WTC11 (cell line): ENCODE measurements around the gene PNLDC1. TPM values are rescaled to one million over a fixed set of nuclear protein-coding genes. Genes with fewer than 3 reads are reported as not detected.
"Not testable (repeated sequence)": the region's sequence is repeated elsewhere in the genome, so short reads cannot be mapped to it uniquely, and the experiment has no call there.

Experiments
- ATAC-seq: fragments of 200-7000 bp; cut with Tn5 transposase; 2 replicates; pipeline ENCODE4 v1.10.0; 2021; ENCODE audit warnings: mild to moderate bottlenecking, moderate library complexity
- CTCF ChIA-PET: fragments of 300-600 bp; sonication (Branson Sonifier 250); formaldehyde crosslinking; loops from one replicate; lab custom pipeline; 2021; ENCODE audit warnings: antibody characterized with exemption; lab: Charles Lee
- POLR2A ChIA-PET: fragments of 350-600 bp; sonication (Branson Sonifier 250); formaldehyde crosslinking; loops from one replicate; lab custom pipeline; 2021; ENCODE audit warnings: antibody characterized with exemption; lab: Charles Lee
- DNase-seq: peaks from one replicate; pipeline ENCODE4 v3.0.0; 2021; ENCODE audit warnings: low spot score
- H3K27ac Mint-ChIP-seq: 2 replicates; pipeline ENCODE4 v1.8.0; 2021; ENCODE audit warnings: mixed read lengths
- H3K27me3 Mint-ChIP-seq: 2 replicates; pipeline ENCODE4 v1.8.0; 2021; ENCODE audit warnings: low read depth, mild to moderate bottlenecking, moderate library complexity, mixed read lengths
- H3K36me3 Mint-ChIP-seq: 2 replicates; pipeline ENCODE4 v1.8.0; 2021; ENCODE audit warnings: mixed read lengths
- H3K4me1 Mint-ChIP-seq: 2 replicates; pipeline ENCODE4 v1.8.0; 2022; ENCODE audit warnings: mixed read lengths
- H3K4me3 Mint-ChIP-seq: 2 replicates; pipeline ENCODE4 v1.8.0; 2021; ENCODE audit warnings: mild to moderate bottlenecking, moderate library complexity, mixed read lengths
- H3K9me3 Mint-ChIP-seq: 2 replicates; pipeline ENCODE4 v1.8.0; 2021; ENCODE audit warnings: mixed read lengths
- ARID4B ChIP-seq: sonication (generic); formaldehyde crosslinking; IDR thresholded peaks from 2 replicates; pipeline ENCODE4 v1.8.0; 2023; ENCODE audit warnings: missing genetic modification reagents, mild to moderate bottlenecking, borderline replicate concordance
- CBFB ChIP-seq: sonication (generic); formaldehyde crosslinking; IDR thresholded peaks from 2 replicates; pipeline ENCODE4 v1.8.1; 2022; ENCODE audit warnings: mild to moderate bottlenecking, low read depth, missing genetic modification reagents
- EMX1 ChIP-seq: fragments of 250-450 bp; sonication (Bioruptor Pico); IDR thresholded peaks from 2 replicates; pipeline ENCODE4 v1.8.0; 2021; ENCODE audit warnings: mild to moderate bottlenecking
- GTF2I ChIP-seq: fragments of 250-450 bp; sonication (Bioruptor Pico); conservative IDR thresholded peaks from 2 replicates; pipeline ENCODE4 v1.4.0; 2021; ENCODE audit warnings: mild to moderate bottlenecking
- NFE2L1 ChIP-seq: sonication (generic); formaldehyde crosslinking; IDR thresholded peaks from 2 replicates; pipeline ENCODE4 v1.8.1; 2023; ENCODE audit warnings: missing genetic modification reagents
- SOX15 ChIP-seq: fragments of 250-450 bp; sonication (Bioruptor Pico); IDR thresholded peaks from 2 replicates; pipeline ENCODE4 v1.9.0; 2021; ENCODE audit warnings: mild to moderate bottlenecking
- TEAD4 ChIP-seq: sonication (generic); formaldehyde crosslinking; IDR thresholded peaks from 2 replicates; pipeline ENCODE4 v1.8.0; 2022; ENCODE audit warnings: mild to moderate bottlenecking, missing genetic modification reagents
- USF1 ChIP-seq: sonication (generic); formaldehyde crosslinking; IDR thresholded peaks from 2 replicates; pipeline ENCODE4 v1.8.0; 2022; ENCODE audit warnings: mild to moderate bottlenecking, missing genetic modification reagents
- ZNF263 ChIP-seq: sonication (generic); formaldehyde crosslinking; IDR thresholded peaks from 2 replicates; pipeline ENCODE4 v1.8.1; 2022; ENCODE audit warnings: low read depth, mild to moderate bottlenecking, moderate library complexity, missing genetic modification reagents
- ZNF425 ChIP-seq: fragments of 250-450 bp; sonication (Bioruptor Pico); conservative IDR thresholded peaks from 2 replicates; pipeline ENCODE4 v1.9.0; 2021; ENCODE audit warnings: mild to moderate bottlenecking
- total RNA-seq: library from RNA; stranded (reverse); gene quantifications from 3 replicates; pipeline ENCODE4 v1.2.3, GENCODE V29; 2021
- TF ChIP-seq, protein P1 (sequence below): sonication (generic); formaldehyde crosslinking; IDR thresholded peaks from 2 replicates; pipeline ENCODE4 v1.8.1; 2022; ENCODE audit warnings: low read depth, mild to moderate bottlenecking, moderate library complexity, missing genetic modification reagents, borderline replicate concordance

Gene PNLDC1
- total RNA-seq, 1 experiment from 2014 or later: 0.39 TPM

- peaks cover 45% of the 10 kb centered on the region for H3K4me1 Mint-ChIP-seq
- ChIA-PET CTCF (interaction anchor here (0.9 to 2.6 kb wide), 7 partner anchors 29 to 297 kb away, joined by 3 to 11 read pairs (median 4); partner anchors contain the start of genes ACAT2 and SOD2), POLR2A (interaction anchor here (1.0 to 3.5 kb wide), 8 partner anchors 9 to 64 kb away, joined by 3 to 32 read pairs (median 4); partner anchors contain the start of genes ACAT2, PNLDC1 and WTAP)
- DNase-seq: no peak
- H3K27me3 Mint-ChIP-seq: no peaks in the 10 kb centered on the region
- H3K9me3 Mint-ChIP-seq: no peaks in the 10 kb centered on the region
- TF ChIP-seq SOX15 (CRISPR knock-in tag): no peak
- no peak for TF ChIP-seq GTF2I
- TF ChIP-seq ARID4B (CRISPR knock-in tag): no peak
- TF ChIP-seq EMX1 (CRISPR knock-in tag): no peak
- TF ChIP-seq USF1 (CRISPR knock-in tag): no peak
- no peak for TF ChIP-seq ZNF425 (CRISPR knock-in tag)
- TF ChIP-seq, protein P1, sequence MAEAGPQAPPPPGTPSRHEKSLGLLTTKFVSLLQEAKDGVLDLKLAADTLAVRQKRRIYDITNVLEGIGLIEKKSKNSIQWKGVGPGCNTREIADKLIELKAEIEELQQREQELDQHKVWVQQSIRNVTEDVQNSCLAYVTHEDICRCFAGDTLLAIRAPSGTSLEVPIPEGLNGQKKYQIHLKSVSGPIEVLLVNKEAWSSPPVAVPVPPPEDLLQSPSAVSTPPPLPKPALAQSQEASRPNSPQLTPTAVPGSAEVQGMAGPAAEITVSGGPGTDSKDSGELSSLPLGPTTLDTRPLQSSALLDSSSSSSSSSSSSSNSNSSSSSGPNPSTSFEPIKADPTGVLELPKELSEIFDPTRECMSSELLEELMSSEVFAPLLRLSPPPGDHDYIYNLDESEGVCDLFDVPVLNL (CRISPR knock-in tag): no peak
- TF ChIP-seq NFE2L1 (CRISPR knock-in tag): no peak
- no peak for TF ChIP-seq ZNF263 (CRISPR knock-in tag)
- no peak for TF ChIP-seq CBFB (CRISPR knock-in tag)
- TF ChIP-seq, all 79 proteins: peak for 0
- H3K27ac Mint-ChIP-seq: peak overlapping the region; percentile 99
- peaks cover 62% of the 10 kb centered on the region for H3K36me3 Mint-ChIP-seq
- peak overlapping the region; percentile 99 for H3K4me3 Mint-ChIP-seq
- ATAC-seq: no peak
Observed at GRCh38 chr6:159790956-159791598, 9.0 kb upstream of the PNLDC1 start.

GRCh38 chr6:159794976-159795375 is 5.1 kb upstream of the PNLDC1 start:
- POLR2A ChIA-PET, CTCF ChIA-PET, ATAC-seq, DNase-seq, H3K27ac Mint-ChIP-seq, H3K27me3 Mint-ChIP-seq, H3K9me3 Mint-ChIP-seq, H3K4me3 Mint-ChIP-seq: not testable (repeated sequence)
- peaks cover 62% of the 10 kb centered on the region for H3K36me3 Mint-ChIP-seq
- peaks cover 27% of the 10 kb centered on the region for H3K4me1 Mint-ChIP-seq

DNA sequence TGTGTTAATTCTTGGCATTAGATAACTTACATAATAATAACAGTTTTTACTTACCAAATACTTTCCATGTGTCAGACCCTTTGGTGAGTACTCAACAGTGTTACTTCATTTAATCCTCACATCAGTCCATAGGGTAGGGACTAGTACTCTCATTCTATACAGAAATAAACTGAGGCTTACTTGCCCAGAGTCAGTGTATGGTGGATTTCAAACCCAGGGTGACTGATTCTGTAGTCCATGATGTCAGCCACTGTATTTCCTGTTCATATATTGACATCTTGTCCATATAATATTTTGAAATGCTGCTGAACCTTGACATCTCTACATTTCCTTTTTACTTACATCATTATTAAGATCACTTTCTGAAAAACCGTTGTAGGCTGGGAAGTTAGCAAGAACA is 2.5 kb upstream of the PNLDC1 start:
- POLR2A ChIA-PET: interaction anchor here (0.8 kb wide), 1 partner anchor 12 kb away, joined by 4 read pairs; no protein-coding TSS in a partner anchor
- TF ChIP-seq TEAD4 (CRISPR knock-in tag): no peak
- no peak for TF ChIP-seq EMX1 (CRISPR knock-in tag)
- TF ChIP-seq, all 79 proteins: peak for 0
- peaks cover 16% of the 10 kb centered on the region for H3K4me1 Mint-ChIP-seq
- H3K27me3 Mint-ChIP-seq: no peaks in the 10 kb centered on the region
- CTCF ChIA-PET: no interaction called here
- no peaks in the 10 kb centered on the region for H3K9me3 Mint-ChIP-seq
- ATAC-seq (no peak), DNase-seq (no peak)
- no peak overlapping the region for H3K27ac Mint-ChIP-seq
- H3K36me3 Mint-ChIP-seq: peaks cover 44% of the 10 kb centered on the region
- no peak overlapping the region for H3K4me3 Mint-ChIP-seq
